GM19193 (cell line): ENCODE results near the gene FARS2.

Source experiments
- POLR2A ChIP-seq: IDR thresholded peaks from 4 replicates; pipeline ENCODE4 v1.6.1; 2011; ENCODE audit not compliant: insufficient read depth, insufficient read length; ENCODE audit errors: extremely low read depth

FARS2 gene

DNA sequence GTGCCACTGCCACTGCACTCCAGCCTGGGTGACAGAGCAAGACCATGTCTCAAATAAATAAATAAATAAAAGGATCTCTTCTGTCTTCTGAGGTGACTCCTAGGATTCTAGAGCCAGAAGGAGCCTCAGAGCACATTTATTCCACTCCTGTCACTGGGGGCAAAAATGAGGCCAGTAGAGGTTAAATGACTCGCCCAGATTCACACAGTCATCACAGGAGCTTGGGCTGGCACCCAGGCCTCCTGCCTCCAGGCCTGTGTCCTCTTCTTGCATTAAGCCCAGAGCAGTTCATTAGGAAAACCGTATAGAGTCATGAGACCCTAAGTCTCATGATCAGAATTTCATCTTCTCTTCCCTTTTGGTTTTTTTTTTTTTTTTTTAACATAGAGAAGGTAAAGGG, 502.1 kb downstream of the FARS2 start:
- no peak for TF ChIP-seq POLR2A

DNA sequence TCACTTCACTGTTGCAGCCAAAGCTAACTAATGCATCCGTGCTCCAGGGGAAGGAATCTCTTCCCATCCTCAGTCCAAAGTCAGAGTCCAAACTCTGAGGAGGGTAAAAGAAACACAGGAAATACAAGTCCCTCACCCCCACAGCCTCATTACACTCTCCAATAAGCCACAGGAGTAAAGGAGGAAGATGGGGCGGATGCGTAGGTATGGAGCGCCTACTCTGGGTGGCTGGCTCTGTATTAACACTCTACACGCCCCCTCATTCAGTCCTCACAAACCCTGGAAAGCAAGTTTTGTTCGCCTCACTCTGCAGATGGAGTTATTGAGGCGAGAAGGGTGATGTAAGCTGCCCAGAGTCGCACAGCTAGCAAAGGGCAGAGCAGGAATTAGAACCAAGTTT, 502.6 kb downstream of the FARS2 start:
- TF ChIP-seq POLR2A = no peak

DNA sequence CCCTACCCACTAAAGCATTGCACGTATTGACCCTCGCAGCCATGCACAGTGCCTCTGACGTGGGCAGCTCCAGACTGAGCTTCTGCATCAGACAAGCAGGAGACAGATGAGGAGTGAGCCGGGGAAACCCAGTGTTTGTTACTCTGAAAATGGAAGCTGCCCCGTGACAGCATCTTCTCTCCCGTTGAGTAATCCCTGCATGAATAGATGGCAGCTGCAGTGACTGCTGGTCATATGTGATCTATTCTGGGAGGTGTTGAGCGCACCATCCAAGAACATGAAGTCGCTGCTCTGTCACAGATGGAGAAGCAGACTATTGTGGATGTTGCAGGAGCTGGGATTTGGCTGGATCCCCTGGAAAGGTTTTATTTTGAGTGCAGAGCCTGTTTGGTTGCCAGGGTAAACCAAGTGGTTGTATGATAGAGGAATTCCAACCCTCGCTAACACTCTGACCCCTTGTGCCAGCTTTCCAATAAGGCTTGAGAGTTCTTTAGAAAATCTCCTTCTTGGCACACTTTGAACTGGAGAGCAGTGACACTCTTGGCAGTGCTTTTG, 503.2 kb downstream of the FARS2 start:
- TF ChIP-seq POLR2A = no peak

DNA sequence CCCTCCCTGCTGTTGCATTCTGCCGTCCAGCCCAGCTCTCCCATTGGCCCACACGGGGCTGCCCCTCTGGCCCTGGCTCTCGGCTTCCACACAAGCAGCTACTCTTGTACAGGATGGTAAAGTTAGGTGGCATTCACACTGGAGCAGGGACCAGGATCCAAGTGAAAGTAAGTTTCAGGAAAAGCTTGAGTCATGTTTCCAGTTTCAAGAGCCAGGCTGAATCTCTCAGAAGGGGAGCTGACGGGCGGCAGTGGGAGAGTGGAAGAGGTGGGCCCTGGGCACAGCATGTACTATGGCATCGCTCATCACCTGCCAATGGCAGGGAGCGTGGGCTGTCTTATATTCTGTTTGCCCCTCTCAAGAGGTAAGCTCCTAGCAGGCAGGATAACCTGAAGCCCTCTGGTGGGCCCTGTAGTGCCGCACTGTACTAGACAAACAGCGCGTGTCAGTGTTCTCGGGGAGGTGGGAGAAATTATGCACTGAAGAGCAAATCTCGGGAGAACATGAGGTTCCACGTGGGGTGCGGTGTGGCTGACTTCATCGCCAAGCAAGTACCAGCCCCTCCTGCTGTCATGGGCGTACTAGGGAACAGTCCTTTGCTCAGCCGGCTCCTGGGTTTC, 503.9 kb downstream of the FARS2 start:
- TF ChIP-seq POLR2A = no peak

DNA sequence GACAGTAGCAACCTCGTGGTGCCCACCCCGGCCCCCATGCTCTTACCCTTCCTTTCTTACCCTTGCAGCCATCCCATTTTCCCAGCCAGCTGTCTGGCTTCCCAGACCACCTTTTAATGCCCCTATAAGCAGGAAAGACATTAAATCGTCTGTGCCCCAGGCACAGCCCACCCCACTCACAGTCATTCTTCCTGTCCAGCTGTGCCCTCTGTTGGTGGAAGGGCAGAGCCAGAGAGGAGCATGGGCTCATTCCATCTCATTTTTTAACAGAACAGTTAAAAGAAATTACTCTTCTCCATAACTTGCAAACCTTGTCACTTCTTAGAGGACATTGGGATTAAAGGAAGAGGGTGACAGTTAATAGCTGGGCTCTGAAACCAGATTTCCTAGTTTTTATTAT, 504.9 kb downstream of the FARS2 start:
- TF ChIP-seq POLR2A = no peak

DNA sequence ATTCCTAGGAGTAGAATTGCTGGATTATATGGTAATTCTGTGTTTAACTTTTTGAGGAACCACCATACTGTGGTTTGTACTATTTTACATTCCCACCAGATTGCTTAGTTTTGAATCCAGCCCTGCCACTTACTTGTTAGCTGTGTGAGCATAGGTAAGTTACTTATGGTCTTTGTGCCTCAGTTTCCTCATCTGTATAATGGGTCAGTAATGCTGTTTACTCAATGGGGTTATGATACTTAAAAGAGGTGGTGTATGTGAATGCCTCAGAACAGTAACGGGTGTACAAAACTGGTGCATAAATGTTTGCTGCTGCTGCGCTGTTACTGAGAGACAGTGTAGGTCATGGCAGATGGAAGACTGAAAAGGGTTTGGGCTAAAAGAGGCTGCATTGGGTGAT, 506.2 kb downstream of the FARS2 start:
- TF ChIP-seq POLR2A = no peak

DNA sequence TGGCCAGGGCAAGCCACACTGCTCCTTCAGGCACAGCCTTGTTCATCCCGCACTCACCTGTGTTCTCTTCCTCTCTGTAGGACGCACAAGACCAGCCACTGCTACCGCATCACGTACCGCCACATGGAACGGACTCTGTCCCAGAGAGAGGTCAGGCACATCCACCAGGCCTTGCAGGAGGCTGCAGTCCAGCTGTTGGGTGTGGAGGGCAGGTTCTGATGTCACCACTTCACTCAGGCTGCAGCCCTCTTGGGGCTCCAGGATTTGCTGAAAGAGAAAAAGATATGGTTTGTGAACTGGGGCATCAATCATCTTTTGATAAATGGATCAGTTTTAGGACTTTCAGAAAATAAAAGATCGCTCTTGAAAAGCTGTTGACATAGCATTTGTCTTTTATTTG, 509.9 kb downstream of the FARS2 start:
- no peak for TF ChIP-seq POLR2A

DNA sequence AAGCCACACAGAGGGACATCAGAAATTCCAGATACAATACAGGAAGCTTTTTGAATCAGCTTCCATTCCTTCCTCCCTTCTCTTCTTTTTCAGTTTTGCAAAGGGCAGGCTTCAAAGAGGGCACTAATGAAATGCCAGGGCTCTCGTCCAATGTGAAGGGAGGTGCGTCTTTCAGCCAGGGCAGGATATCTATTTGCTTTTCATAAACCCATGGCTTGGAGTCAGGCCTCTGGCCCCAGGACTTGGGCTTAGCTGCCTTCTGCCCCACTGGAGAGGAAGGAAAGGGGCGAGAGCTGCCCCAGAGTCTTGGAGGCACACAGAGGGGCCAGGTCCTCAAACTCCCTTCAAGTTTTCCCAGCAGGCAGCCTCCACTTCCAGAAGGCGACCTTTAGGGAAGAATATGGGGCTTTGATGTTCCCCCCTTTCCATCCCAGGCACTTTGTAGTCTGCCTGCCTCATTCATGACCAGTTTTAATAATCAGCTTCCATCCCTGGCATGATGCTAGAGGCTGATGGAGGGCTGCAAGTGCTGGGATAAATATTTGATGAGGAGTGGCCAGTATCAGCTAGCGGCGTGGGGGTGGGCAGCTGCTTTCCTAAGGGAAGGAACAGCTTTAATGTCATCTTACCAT, 510.6 kb downstream of the FARS2 start:
- TF ChIP-seq POLR2A = no peak

DNA sequence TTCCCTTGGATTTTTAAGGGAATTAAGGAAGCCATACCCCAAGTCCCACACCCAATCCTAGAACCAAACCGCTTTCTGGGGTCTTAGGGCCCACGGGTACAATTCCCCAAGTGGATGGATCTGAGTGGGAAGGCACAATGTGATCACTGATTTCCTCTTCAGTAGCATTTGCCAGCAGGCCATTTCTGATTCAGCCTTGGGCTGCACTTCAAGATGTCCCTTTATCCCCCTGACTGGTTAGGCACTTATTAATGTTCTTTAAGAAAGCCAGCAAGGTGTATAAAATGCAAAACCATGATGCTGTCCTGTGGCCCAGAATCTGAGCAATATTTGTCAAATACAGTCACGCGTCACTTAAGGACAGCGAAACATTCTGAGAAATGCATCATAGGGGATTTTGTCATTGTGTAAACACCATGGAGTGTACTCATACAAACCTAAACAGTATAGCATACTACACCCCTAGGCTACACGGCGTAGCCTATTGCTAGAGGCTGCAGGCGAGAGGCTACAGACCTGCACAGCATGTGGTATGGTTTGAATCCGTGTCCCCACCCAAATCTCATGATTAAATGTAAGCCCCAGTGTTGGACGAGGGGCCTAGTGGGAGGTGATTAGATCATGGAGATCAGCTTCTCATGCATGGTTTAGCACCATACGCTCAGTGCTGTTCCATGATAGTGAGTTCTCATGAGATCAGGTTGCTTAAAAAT, 511.3 kb downstream of the FARS2 start:
- TF ChIP-seq POLR2A = no peak

DNA sequence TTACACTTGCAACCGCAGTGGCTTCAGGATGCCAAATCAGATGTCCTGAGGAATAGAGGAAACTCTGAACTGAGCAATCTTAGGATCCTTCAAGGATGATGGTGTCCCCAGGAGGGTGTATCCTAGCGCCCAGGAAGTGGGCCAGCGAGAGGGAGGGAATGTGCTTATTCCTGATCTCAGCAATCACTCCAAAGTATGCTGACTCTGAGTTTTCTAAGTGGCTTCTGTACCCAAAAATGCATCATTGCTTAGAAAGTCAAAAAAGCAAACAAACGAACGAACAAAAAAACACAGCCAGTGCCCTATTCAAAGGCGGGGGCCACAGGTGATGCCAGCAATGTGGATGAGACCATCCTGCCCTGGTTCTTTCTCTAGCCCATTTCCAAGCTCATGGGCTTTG, 514.8 kb downstream of the FARS2 start:
- no peak for TF ChIP-seq POLR2A

DNA sequence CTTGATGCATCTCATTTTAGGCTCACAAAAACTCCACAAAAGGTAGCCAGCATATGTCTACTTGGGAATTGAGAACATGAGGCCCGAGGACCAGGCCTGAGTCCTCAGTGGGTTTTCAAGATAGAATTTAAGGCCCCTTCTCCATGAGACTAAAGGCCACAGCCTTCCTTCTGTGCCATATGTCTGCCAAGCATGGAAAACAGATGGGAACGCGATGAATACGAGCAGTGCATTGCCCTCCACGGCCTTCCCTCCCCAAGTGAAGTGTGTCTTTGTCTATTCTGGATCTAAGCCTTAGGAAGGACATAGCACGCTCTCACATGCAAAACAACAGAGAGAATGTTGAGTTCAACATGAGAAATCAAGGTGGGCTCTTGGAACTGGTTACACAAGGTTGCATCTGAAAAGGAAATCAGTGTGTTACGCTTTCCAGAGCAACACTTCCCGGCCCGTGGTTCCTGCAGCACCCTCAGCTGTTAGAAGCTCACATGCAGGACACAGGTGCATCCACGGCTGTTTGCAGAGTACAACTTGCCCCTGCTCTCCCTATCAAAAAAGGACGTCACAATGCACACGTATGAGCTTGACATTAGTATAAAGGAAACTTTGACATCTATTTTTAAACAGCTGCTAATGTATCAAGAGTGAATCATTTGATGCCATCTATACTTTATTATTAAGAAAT, 515.5 kb downstream of the FARS2 start:
- TF ChIP-seq POLR2A = no peak

DNA sequence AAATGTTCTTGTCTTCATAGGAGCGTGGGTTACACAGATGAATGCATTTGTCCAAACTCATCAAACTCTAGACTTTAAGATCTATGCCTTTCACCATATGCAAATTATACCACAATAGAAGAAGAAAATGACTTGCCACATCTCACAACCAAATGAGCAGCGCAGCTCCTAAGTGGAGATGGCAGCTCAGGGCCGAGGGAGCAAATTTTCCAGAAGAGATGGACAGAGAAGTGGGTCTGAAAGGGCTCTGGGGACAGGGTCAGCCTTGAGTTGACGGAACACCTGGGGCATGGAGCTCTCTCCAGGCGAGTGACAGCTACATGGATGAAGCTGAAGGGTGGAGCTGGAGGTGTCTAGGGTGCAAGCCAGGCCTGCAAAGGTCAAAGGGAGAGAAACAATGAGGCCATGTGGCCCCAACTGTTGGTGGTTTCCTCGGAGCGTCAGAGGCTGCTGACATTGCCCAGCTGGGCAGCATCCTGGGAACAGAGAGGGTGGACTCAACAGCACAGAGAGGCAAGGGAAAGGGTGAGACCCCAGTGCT, 517.1 kb downstream of the FARS2 start:
- TF ChIP-seq POLR2A = no peak

DNA sequence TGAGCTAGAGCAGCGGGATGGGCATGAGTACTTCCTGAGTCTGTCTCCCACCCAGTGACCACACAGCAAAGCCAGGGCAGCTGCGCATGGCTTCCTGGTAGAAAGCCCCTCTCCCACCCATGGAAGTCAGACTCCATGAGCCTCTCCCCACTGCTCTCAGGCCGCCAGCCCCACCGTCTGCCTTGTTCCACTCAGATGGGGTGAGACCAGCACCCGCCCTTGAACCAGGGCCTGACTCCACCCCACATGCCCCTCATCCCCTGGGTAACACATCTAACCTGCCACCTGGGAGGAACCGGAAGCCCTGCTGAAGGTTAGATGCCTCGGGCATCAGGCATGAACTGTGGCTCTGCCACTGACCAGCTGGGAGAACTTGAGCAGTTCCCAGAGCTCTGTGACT, 517.6 kb downstream of the FARS2 start:
- TF ChIP-seq POLR2A = no peak

DNA sequence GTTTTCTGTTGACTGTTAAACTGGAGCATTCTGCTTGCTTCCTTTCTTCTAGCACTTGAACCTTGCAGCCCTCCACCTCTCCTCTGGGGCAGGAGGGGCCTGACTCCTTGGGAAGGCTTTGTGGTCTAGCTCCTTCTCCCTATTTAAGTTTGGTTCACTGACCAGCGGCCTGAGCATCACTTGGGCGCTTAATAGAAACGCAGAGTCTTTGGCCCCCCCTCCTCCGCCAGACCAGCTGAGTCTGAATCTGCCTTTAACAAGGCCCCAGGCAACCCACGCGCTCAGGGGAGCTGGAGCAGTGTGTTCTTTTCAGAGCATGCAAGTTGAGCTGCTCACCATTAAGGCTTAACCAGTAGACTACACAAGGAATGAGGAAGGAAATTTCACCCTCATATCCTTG, 519.7 kb downstream of the FARS2 start:
- no peak for TF ChIP-seq POLR2A

DNA sequence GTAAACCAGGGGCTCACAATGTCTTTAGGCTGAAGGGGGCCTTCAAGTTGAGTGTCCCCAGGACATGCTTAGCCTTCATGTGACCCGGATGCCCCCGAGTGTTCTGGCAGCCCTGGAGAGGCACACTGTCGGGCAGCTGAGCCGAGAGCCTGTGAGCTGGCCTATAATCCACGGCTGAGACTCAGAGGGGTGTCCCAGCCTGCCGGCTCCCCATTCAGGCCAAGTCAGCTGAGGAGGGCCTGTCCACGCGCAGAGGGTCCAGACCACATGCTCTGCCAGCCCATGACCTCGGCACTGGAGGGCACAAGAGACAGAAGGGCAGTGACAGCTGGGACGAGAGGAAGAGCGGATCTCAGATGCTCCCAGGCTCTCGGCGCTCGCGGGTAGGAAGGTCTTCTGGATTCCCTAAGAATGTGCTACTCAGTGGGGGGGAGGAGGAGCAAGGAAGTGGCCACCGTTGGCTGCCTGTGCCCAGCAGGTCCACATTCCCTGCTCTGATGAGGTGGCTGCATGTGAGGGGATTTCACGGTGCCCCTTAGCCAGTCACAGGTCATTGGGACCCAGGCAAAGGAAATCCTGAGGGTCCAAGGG, 520.7 kb downstream of the FARS2 start:
- TF ChIP-seq POLR2A = no peak
